Measurements from ENCODE around the gene HS6ST2.

DNA sequence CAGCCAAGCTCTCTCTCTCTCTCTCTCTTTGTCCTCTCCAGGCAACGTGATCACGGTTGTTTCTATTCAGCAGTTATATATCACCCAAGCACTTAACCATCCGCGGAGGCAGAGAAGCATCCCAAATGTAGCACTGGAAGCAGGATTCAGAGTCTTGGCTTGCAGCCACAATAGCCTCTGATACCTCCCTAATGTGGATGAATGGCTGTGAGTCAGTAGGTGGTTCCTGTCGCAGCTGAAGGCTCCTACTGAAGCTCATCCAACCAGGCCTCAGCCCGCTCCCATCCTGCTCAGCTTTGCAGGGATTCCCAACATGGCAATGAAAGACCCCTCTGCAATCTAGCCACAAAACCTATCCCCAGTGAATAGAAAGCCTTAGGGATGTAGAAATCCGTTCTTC is 5.1 kb downstream of the HS6ST2 start:
- TF ChIP-seq CTCF (IDR thresholded peaks at IDR 0.05; ENCODE audit: low read length) = no peak
- TF ChIP-seq EZH2 (IDR thresholded peaks at IDR 0.05; ENCODE audit: borderline replicate concordance, low read length) = no peak
